Islet precursor cell (in vitro differentiated cells): ENCODE results near the gene UBASH3B.

Experiments used
- DNase-seq: peaks from one replicate; pipeline ENCODE4 v3.0.0-alpha.2; 2018

The UBASH3B gene

DNA sequence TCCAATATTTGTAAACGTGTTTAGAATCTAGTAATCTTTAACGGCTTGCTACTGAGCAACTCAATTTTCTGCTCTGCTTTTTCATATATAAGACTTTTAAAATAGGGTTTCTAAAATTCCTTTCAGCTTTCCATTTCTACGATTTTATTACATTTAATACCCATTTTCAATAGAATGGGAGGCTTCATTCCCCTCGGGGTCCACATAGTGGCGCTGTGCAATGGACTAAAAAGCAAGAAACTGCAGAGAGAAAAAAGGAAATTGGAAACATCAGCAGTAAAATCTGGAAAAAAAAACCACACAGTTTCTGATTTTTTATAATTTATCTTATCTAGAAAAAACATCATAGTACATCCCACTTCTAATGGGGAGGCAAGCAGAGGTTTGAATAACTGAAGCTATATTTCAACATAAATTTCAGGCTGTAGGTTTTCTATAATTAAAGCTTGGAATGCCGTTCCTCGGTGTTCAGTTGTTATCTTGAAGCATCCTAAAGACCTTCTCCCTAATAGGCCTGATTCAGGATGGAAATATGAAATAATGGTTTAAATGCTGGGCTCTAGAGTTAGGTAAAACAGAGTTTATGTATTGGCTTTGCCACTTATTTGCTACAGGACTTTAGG is 208.3 kb downstream of the UBASH3B start:
- DNase-seq, result no peak
